Measurements from ENCODE around the gene SYNPO2. TPM values are rescaled to one million over a fixed set of nuclear protein-coding genes. Genes with fewer than 3 reads are reported as not detected.

Gene SYNPO2
- total RNA-seq, 1 donor from 2014 or later, result 0.42 TPM

DNA sequence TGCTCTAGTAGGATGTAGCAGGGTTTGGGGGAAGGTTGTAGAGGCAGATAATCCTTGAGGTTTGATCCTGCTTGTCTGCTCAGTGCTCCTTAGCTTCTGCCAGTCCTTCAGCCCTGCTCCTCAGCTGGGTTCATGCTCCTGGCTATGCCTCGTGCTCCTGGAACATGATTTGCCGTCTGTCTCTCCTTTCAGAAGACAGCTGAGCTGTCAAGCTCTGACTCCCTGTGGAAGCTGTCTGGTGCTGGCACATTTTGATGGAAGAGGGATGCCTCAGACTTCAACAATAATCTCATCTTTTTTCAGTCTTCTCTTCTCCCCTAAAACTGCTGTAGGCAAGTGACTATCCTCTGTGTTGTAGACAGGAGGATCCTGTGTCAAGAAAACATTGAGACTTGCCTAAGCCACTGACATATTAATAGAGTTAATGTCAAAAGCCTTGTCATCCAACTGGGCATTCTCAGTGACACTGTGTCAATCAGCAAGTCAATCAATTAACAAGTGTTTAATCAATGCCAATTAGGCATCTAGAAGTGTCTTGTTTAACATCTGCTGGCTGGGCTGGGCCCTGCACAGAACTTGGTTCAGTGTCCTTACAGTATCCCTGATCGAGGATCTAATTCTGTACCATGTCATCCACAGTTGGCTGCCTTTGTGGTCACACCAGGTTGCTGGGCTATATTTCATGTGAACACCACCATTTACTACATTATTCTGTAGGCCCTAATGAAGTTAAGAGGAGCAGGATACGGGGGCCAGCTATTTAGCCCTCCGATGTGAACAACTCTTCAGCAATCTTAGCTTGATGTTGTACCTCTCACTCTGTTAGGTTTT lies 96.7 kb downstream of the SYNPO2 start:
- DNase-seq (ENCODE audit: low read depth), result no peak
- H3K36me3 ChIP-seq (ENCODE audit: control insufficient read depth, insufficient read depth, low read length), result no peaks in the 10 kb centered on the region
- no peaks in the 10 kb centered on the region for H3K27me3 ChIP-seq (ENCODE audit: control insufficient read depth, insufficient read depth, low read length)
- TF ChIP-seq CTCF (IDR thresholded peaks at IDR 0.05; ENCODE audit: insufficient read depth, low read length, poor library complexity, severe bottlenecking), result no peak
- no peak overlapping the region for H3K4me3 ChIP-seq (ENCODE audit: low read depth, low read length)

DNA sequence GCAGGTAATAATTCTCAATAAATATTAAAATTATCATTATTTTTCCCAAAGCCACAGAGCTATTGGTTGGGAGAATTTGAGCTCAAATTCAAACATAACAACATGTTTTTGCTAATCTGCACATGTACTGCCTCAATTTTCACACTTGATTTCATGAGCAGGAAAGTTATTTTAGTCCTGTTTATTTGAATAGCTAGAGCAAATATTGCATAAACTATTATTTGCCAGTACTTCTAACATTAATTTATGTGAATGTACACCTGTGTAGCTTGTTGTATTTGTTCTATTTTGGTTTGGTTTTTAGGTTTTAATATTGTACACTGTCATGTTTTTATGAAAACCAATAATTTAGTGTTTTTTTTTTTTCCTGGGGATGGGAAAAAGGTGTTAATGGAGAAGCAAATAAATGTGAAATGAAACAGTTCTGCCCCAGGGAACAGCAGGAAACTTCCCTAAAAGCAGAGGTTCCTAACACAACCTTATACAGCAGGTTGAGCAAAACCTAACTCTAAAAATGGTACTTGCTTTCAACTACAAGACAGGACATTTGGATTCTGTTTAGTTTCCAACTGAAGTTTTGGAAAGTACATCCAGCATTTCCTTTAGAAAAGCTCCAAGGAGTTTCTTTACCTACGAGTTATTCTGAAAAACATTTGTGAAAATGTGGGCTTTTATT lies 99.4 kb downstream of the SYNPO2 start:
- H3K27me3 ChIP-seq (ENCODE audit: control insufficient read depth, insufficient read depth, low read length), result no peaks in the 10 kb centered on the region
- H3K4me3 ChIP-seq (ENCODE audit: low read depth, low read length), result no peak overlapping the region
- no peak for DNase-seq (ENCODE audit: low read depth)
- no peaks in the 10 kb centered on the region for H3K36me3 ChIP-seq (ENCODE audit: control insufficient read depth, insufficient read depth, low read length)
- no peak for TF ChIP-seq CTCF (IDR thresholded peaks at IDR 0.05; ENCODE audit: insufficient read depth, low read length, poor library complexity, severe bottlenecking)

DNA sequence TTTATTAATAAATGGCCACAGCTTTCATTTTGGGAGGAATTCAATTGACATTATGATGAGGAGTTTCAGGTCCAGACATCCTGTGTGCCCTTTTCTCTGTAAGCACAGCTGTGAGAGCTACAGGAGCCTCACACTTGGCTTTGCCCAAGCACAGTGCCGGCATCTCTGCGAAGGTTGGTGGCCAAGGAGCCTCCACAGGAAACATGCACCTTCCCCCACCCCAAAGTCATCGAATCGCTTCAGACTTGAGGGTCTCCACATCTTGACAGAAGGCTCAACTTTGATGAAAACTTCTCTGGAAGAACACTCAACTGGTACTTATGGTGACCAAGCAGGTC lies 100.0 kb downstream of the SYNPO2 start:
- Histone ChIP-seq H3K36me3 (ENCODE audit: control insufficient read depth, insufficient read depth, low read length) (no peaks in the 10 kb centered on the region), H3K27me3 (ENCODE audit: control insufficient read depth, insufficient read depth, low read length) (no peaks in the 10 kb centered on the region), H3K4me3 (ENCODE audit: low read depth, low read length) (no peak overlapping the region)
- TF ChIP-seq CTCF (IDR thresholded peaks at IDR 0.05; ENCODE audit: insufficient read depth, low read length, poor library complexity, severe bottlenecking), result no peak
- DNase-seq (ENCODE audit: low read depth), result no peak

DNA sequence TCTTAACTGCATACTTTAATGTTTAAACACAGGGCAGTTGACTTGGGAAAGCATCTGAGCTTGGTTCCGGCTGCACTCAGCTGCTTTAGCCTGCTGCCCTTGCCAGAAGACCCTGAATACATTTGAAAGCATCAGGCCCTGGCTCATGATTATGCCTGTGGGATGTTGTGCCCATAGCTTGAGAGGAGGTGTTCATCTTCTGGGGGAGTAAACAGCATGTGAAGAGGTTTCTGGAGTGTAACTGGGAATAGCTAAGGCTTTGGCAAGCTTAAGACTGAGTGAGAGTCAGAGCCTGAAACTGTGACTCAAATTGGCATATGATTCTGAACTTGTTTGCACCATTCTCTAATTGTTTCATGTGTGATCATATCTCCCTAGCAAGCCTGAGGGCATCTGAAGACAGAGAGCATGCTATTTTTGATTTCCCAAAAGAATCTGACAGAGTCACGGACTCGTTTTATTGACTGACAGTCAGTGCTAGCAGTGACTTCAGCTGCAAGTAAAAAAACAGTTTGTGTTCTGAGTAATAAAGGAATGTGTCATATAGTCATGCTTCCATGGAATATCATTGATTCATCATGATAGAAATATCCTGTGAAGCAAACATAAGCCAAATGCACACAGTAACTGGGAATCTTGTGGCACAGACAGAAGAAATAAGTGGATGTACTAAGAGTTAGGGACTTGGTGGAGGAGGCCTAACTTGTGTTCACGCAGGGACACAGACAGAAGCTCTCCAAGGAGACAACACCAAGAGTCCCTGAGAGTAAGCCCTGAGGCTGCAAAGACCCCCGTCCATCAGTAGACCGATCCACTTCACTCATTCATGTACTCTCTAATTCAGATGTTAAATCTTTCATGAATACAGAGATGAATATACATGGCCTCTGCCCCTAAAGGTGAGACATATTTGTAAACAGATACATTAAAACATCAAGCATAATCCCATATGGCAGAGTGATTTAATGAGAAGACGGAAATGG lies 100.7 kb downstream of the SYNPO2 start:
- TF ChIP-seq CTCF (IDR thresholded peaks at IDR 0.05; ENCODE audit: insufficient read depth, low read length, poor library complexity, severe bottlenecking), result no peak
- DNase-seq (ENCODE audit: low read depth), result peak; percentile 35
- no peak overlapping the region for H3K4me3 ChIP-seq (ENCODE audit: low read depth, low read length)
- H3K27me3 ChIP-seq (ENCODE audit: control insufficient read depth, insufficient read depth, low read length), result no peaks in the 10 kb centered on the region
- no peaks in the 10 kb centered on the region for H3K36me3 ChIP-seq (ENCODE audit: control insufficient read depth, insufficient read depth, low read length)

- no peak overlapping the region for H3K4me3 ChIP-seq (ENCODE audit: low read depth, low read length)
- H3K27me3 ChIP-seq (ENCODE audit: control insufficient read depth, insufficient read depth, low read length), result no peaks in the 10 kb centered on the region
- no peaks in the 10 kb centered on the region for H3K36me3 ChIP-seq (ENCODE audit: control insufficient read depth, insufficient read depth, low read length)
- TF ChIP-seq CTCF (IDR thresholded peaks at IDR 0.05; ENCODE audit: insufficient read depth, low read length, poor library complexity, severe bottlenecking), result no peak
- DNase-seq (ENCODE audit: low read depth), result no peak
These were observed 103.0 kb downstream of the SYNPO2 start for GRCh38 chr4:118991686-118992085.
